ENCODE measurements around the gene BRWD1. TPM values are rescaled to one million over a fixed set of nuclear protein-coding genes. Genes with fewer than 3 reads are reported as not detected.

The BRWD1 gene
- polyA plus RNA-seq, 1 donor from 2014 or later: 246 TPM

DNA sequence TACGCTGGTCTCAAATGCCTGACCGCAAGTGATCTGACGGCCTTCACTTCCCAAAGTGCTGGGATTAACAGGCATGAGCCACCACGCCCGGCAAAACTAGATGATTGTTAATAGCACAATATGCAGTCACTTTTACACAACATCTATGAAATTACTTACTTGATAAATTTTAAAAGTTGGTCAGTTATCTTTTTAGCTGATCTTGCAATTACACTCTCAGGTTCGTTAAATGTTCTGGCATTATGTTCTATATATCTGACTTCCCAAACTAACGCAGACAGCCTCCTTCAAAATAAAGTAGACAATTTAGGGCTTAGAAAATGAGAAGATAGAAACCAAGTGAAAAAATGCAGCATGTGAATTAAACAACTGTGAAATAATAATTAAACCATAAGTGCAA, 98.4 kb downstream of the BRWD1 start:
- no peak overlapping the region for H3K4me2 ChIP-seq (ENCODE audit: low read length)
- H3K36me3 ChIP-seq (ENCODE audit: insufficient read depth, low read length): no peaks in the 10 kb centered on the region
- TF ChIP-seq EP300 (conservative IDR thresholded peaks at IDR 0.05; ENCODE audit: poor library complexity, severe bottlenecking) (no peak), CTCF (IDR thresholded peaks at IDR 0.05; ENCODE audit: poor library complexity, severe bottlenecking) (no peak), EZH2 (IDR thresholded peaks at IDR 0.05; ENCODE audit: borderline replicate concordance, insufficient read depth, low read length, poor library complexity, severe bottlenecking) (no peak), SMC3 (conservative IDR thresholded peaks at IDR 0.05; ENCODE audit: poor library complexity) (no peak), RAD21 (conservative IDR thresholded peaks at IDR 0.05) (no peak), POLR2AphosphoS5 (IDR thresholded peaks at IDR 0.05) (no peak), MXI1 (conservative IDR thresholded peaks at IDR 0.05; ENCODE audit: poor library complexity, severe bottlenecking) (no peak), TAF1 (IDR thresholded peaks at IDR 0.05; ENCODE audit: low read depth) (no peak)
- TF ChIP-seq, protein P1, sequence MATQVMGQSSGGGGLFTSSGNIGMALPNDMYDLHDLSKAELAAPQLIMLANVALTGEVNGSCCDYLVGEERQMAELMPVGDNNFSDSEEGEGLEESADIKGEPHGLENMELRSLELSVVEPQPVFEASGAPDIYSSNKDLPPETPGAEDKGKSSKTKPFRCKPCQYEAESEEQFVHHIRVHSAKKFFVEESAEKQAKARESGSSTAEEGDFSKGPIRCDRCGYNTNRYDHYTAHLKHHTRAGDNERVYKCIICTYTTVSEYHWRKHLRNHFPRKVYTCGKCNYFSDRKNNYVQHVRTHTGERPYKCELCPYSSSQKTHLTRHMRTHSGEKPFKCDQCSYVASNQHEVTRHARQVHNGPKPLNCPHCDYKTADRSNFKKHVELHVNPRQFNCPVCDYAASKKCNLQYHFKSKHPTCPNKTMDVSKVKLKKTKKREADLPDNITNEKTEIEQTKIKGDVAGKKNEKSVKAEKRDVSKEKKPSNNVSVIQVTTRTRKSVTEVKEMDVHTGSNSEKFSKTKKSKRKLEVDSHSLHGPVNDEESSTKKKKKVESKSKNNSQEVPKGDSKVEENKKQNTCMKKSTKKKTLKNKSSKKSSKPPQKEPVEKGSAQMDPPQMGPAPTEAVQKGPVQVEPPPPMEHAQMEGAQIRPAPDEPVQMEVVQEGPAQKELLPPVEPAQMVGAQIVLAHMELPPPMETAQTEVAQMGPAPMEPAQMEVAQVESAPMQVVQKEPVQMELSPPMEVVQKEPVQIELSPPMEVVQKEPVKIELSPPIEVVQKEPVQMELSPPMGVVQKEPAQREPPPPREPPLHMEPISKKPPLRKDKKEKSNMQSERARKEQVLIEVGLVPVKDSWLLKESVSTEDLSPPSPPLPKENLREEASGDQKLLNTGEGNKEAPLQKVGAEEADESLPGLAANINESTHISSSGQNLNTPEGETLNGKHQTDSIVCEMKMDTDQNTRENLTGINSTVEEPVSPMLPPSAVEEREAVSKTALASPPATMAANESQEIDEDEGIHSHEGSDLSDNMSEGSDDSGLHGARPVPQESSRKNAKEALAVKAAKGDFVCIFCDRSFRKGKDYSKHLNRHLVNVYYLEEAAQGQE (IDR thresholded peaks at IDR 0.05; ENCODE audit: borderline replicate concordance): no peak
- no peak overlapping the region for H3K4me3 ChIP-seq (ENCODE audit: low read length)
- no peaks in the 10 kb centered on the region for H3K27me3 ChIP-seq (ENCODE audit: insufficient read depth, low read depth, low read length)
- no peaks in the 10 kb centered on the region for H3K9me3 ChIP-seq (ENCODE audit: low read length)
- no peaks in the 10 kb centered on the region for H3K9me2 ChIP-seq (ENCODE audit: insufficient read depth, low read length)
- H3K79me2 ChIP-seq (replicated peaks; ENCODE audit: insufficient read depth, low read length): no peaks in the 10 kb centered on the region
- H3K9ac ChIP-seq (ENCODE audit: low read length): no peak overlapping the region
- H4K20me1 ChIP-seq (ENCODE audit: insufficient read depth): no peaks in the 10 kb centered on the region
- no peaks in the 10 kb centered on the region for H3F3A ChIP-seq (ENCODE audit: insufficient read depth, low read length, poor library complexity, severe bottlenecking)
- H2AFZ ChIP-seq (ENCODE audit: low read depth, low read length): no peak overlapping the region
- H3K27ac ChIP-seq (ENCODE audit: low read length): no peak overlapping the region

- peaks cover 7% of the 10 kb centered on the region for H3K36me3 ChIP-seq (ENCODE audit: insufficient read depth, low read length)
- no peak overlapping the region for H2AFZ ChIP-seq (ENCODE audit: low read depth, low read length)
- no peaks in the 10 kb centered on the region for H4K20me1 ChIP-seq (ENCODE audit: insufficient read depth)
Measured at GRCh38 chr21:39209334-39209688, 104.1 kb downstream of the BRWD1 start.

More at GRCh38 chr21:39209334-39209688, 104.1 kb downstream of the BRWD1 start:
- Histone ChIP-seq H3K79me2 (replicated peaks; ENCODE audit: insufficient read depth, low read length) (no peaks in the 10 kb centered on the region), H3F3A (ENCODE audit: insufficient read depth, low read length, poor library complexity, severe bottlenecking) (no peaks in the 10 kb centered on the region), H3K4me2 (ENCODE audit: low read length) (no peak overlapping the region), H3K9me2 (ENCODE audit: insufficient read depth, low read length) (no peaks in the 10 kb centered on the region), H3K27me3 (ENCODE audit: insufficient read depth, low read depth, low read length) (no peaks in the 10 kb centered on the region), H3K9me3 (ENCODE audit: low read length) (no peaks in the 10 kb centered on the region), H3K9ac (ENCODE audit: low read length) (no peak overlapping the region), H3K27ac (ENCODE audit: low read length) (no peak overlapping the region), H3K4me3 (ENCODE audit: low read length) (no peak overlapping the region)
- TF ChIP-seq EP300 (conservative IDR thresholded peaks at IDR 0.05; ENCODE audit: poor library complexity, severe bottlenecking) (no peak), SMC3 (conservative IDR thresholded peaks at IDR 0.05; ENCODE audit: poor library complexity) (no peak), RAD21 (conservative IDR thresholded peaks at IDR 0.05) (no peak), EZH2 (IDR thresholded peaks at IDR 0.05; ENCODE audit: borderline replicate concordance, insufficient read depth, low read length, poor library complexity, severe bottlenecking) (no peak), MXI1 (conservative IDR thresholded peaks at IDR 0.05; ENCODE audit: poor library complexity, severe bottlenecking) (no peak)
- TF ChIP-seq, protein P1 (IDR thresholded peaks at IDR 0.05; ENCODE audit: borderline replicate concordance): no peak

Data from neural cell (in vitro differentiated cells).